ENCODE data around the gene PARD3.

Gene PARD3

DNA sequence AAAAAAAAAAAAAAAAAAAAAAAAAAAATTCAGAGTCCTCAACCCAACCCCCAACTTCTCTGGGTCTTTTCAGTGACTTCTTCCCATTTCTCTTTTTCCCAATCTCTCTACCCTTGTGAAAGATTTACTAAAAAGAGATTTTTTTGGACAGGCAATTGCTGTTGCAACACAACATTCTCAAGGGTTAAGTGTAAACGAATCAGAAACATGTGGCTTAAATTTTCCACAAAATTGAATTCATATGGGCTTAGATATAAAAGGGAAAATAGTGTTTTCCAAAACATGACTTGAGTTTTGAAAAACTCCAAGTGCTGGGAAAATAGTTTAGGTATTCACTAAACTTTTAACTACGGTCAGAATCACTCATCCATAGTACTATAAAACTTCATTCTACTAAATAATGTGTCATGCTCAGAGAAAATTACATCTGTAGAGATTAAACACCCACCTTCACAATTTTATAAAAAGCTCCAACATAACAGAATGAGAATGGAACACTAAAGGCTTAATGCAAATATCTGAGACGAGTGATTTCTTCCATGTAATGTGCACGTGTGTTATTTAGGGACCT lies 643.1 kb downstream of the PARD3 start:
- no peak for DNase-seq

DNA sequence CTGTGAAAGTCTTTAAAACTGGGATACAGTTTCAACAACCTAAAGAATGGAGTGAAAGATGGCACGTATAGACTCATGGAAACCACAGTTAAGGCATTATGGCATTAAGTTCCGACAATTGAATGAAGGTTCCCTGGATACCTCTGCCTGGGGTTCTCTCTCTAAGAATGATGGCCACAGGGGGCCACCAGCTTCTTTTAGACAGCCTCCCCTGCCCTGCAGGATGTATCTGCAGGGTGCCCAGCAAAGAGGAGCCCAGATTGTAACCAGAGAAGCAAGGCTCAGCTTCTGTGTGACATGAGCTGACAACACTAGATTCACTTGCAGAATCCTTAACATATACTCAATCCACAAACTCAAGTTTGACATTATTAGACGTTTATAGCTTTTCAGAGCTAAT lies 645.4 kb downstream of the PARD3 start:
- DNase-seq: no peak

DNA sequence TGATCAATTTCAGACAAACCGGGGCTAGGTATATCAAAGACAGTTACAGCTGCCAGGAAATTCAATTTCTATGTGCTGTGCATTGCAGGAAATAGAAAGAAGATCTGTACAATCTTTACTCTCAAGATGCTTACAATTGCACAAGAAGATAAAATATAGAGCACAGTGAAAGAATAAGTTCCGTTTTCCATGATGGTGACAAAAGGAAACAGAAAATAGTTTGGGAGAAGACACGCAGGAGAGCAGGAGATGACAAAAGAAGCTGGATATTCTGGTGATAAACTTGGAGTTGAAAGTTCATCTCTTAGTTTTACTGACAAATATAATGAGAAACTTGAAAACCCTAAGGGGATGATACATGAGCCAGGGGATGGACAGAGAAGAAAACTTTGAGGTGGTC lies 646.0 kb downstream of the PARD3 start:
- DNase-seq: no peak

GRCh38 chr10:34168439-34168838 lies 646.7 kb downstream of the PARD3 start:
- DNase-seq: no peak

GRCh38 chr10:34166823-34167222 lies 648.3 kb downstream of the PARD3 start:
- DNase-seq: no peak

DNA sequence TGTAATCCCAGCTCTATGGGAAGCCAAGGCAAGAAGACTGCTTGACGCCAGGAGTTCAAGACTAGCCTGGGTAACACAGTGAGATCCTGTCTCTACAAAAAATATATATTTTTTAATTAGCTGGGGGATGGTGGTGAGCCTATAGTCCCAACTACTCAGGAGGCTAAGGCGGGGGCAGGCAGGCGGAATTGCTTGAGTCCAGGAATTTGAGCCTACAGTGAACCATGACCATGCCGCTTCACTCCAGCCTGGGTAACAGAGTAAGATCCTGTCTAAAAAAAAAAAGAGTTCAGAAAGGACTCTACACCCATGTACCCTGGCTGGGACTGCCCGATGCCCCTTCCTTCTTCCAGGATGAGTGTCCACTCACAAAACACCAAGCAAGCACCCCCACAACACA lies 648.7 kb downstream of the PARD3 start:
- DNase-seq: no peak

DNA sequence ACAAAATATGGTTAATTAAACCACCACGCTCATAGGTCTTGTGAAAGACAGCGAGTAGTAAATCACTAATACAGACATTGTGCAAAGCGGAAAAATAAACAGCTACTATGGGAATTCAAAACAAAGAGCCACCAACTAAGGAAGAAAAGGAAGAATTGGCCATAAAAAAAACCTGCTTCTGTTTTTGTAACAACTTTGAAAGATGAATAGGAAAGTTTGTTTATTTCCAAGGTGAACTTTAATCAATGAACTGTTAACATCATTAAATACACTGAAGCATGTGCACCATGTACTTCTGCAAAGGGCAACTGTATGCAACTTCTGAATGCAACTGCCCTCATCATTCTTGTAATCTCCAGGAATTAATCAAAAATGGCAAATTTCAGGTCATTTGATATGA lies 651.1 kb downstream of the PARD3 start:
- DNase-seq: no peak

DNA sequence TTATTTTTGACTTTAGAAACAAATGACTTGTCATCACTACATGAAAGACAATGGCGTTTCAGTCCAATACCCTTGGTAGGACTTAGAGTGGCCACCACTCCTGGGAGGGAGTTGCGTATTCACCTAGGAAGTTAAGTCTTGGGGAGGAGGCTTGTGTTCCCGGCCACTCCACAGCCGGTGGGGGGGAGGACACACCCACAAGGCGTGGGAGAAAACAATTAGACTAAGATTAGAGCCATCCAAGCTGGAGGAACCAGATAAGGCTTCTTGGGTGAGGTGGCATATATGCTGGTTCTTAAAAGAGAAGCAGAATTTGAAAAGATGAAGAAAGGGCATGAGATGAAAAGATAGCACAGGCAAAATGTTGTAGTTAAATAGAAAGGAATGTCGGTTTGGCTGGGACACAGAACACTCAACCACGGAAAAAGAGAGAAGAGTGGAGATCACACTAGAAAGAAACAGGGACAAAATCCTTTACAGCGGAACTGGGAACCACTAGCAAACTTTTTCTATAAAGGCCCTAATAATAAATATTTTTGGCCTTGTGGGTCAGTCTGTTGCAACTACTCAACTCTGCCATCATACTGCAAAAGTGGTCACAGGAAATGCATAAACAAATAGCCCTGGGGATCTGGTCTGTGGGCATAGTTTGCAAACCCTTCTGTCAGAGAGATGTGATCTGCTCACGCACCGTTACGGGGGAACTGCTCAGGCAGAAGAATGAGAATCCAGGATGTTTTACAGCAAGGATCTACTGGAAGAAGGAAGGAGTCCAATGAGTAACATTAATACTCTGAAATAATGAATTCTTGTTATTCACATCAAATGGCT lies 651.8 kb downstream of the PARD3 start:
- DNase-seq: no peak

GRCh38 chr10:34161777-34162370 lies 653.2 kb downstream of the PARD3 start:
- DNase-seq: no peak

- no peak for DNase-seq
These were observed 654.5 kb downstream of the PARD3 start for GRCh38 chr10:34160595-34160994.

DNA sequence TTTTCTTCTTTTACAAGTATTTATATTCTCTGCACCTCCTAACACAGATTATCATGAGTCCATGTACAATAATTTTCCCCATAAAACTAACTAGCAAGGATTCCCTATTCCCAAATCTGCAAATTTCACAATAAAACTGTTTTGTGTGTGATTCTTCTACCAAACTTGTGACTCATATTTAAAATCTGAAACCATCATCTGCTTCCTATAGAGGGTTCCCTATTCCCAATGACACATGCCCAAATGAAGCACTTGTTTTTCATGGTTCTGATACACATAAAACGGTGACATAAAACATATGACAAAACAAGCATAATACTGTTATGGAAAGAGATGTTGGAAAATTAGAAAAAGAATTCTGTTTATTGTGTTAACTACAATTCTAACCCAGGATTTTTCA lies 657.6 kb downstream of the PARD3 start:
- no peak for DNase-seq

DNA sequence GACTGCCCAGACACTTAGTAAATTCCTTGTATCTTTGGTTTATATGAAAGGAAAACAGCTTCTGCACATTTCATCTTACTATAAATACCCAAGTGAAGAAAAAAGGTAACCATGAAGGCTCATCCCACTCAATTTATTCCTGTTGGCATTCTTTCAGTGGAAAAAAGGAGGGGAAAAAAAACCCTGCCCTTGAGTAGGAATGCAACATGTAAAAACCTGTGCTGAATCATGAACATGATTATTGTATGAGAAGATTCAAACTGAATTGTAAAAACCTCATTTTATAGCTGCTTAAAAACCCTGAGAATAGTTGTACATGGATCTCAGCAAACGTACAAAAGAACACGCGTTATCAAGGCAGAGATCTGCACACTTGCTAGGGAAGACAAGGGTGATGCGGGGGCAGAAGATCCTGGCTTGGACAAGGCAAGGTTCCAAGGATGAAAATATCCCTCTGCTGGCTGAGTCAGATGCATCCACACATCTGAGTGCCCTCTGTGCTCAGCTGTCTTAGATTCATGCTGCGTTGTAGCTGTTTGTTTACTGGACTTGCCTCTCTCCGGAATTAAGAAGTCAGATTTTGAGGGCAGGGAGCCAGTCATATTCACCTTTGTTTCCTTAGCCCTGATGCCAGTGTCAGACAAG lies 658.2 kb downstream of the PARD3 start:
- DNase-seq: no peak

- DNase-seq: no peak
These were observed 659.3 kb downstream of the PARD3 start for GRCh38 chr10:34155812-34156211.

GRCh38 chr10:34154383-34154900 lies 660.7 kb downstream of the PARD3 start:
- no peak for DNase-seq

DNA sequence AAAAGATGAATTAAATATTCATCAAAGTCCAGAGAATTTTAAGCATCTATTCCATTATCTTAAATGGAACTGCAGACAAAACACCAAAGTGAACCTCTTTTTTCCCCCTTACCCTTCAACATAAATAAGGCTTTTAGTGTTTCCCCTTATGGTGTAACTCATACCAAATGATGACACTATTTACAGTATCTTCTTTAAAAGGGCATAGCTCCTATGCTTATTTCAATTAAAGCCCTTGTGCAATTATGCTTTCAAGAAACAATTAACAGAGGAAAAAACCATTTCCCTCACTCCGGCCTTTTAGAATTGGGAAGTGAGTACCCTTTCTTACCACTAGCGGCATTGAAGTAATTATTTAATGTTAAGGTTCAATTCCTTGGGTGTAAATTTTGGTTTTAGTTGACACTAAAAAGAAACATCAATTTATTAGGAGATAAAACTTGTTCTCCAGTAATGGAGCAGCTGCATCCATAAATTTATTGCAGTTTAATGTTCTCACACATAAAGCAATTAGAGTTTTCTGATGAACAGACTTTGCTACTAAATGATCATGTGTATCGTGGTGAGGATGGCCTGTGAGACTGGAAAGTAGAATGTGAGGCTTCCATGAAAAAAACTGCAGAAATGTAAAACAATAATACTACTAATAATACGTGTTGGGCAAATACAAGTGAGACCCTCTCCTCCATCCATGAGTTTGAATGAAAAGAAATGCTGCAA lies 661.3 kb downstream of the PARD3 start:
- no peak for DNase-seq

- DNase-seq: no peak
These were observed 662.7 kb downstream of the PARD3 start for GRCh38 chr10:34152434-34152833.

DNA sequence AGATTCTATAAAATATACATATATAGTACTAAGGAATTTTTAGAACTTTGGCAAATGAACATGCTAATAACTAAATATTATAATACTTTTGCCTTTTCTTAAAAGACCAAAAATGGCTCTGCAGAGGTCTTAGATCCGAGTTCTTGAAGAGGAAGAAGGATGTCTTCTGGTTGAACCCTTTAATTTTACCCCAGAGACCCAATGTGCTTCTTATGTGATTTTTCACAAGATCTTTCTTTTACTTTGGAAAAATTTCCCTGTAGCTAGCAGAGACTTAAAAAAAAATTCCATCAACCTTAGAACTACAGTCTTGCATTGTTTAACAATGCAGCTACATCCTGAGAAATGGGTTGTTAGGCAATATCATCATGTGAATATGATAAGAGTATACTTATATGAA lies 663.2 kb downstream of the PARD3 start:
- no peak for DNase-seq

- no peak for DNase-seq
These were observed 663.6 kb downstream of the PARD3 start for GRCh38 chr10:34151481-34151880.

DNA sequence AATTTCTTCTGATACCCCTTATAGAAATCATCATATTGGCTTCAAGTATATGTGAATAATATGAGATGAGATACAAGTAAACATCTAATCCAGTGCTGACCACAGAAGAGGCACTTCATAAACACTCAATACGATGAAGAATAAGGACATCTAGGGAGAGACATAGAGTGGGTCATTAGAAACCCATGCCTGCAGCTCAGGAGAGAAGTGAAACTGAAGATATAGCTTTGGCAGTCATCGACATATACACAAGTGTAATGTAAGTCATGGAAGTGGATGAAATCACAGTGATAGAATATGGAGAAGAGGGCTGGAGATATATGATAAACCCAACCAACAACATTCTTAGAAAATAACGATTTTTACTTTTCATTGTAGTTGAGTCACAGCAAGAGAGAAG lies 665.0 kb downstream of the PARD3 start:
- DNase-seq: no peak

GRCh38 chr10:34148305-34148657 lies 666.8 kb downstream of the PARD3 start:
- DNase-seq: no peak

DNA sequence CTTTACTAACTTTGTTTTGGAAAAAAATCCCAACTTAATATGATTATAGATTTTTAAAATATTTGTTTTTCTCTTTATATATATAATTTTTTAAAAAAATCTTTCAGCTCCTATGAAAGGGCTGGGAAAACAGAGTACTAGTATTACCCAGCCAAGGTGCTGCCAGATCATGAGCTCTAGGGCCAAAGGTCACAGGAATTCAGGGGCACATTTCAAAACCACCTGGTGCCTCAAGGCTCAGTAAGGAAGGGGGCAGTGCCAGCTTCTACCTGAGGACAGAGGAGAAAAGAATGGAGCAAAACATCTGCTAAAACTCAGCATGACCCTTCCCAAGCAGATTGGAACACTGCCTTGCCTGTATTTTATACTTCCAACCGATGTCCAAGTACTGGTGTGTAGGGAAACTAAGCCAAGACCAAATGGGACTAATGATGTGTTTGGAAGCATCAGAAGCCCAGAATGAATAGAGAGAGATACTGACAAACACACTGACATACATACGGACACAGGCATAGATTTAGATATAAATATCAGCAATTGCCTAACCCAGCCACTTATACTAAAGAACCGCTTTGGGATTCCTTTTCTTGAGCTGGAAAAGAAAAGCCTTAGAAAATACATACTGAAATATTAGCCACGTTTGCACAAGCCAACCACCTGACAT lies 667.3 kb downstream of the PARD3 start:
- no peak for DNase-seq

DNA sequence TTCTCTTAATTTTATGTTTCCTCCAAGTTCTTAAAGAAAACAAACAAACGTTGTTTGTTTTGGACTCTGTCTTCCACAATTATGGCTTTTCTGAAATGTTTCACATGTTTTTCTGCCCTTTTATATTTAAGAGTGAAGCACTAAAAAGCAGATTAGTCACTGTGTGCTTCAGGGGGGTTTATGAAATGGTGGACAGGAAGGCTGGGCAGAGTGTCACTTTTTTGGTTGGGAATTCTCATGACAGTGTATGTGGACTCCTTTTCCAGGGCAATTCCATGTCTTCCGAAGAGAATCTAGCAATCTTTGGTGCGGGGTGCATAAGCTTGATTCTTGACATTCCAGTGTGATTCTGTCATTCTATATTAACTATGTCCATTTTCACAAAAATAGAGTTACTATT lies 669.4 kb downstream of the PARD3 start:
- DNase-seq: no peak

DNA sequence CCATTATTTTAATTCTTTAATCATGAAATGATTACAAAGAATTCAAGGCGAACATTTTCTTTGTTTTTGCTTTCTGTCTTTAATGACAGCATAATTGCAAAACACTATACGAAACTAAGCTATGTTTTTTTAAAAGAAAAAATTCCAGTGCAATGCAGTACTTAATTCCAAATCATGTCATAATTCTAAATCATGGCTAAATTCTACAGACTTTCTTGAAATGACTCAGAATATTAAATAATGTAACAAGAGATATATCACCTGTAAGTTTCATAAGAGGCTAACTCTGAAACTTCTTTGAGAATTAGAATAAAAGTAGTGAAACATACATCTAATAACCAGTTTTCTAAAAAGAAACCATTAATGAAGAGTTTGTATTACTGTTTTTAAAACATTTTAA lies 671.6 kb downstream of the PARD3 start:
- no peak for DNase-seq

Data from SHP77 treated with DMSO at 0.1 percent for 48 hours (cell line).